Prostate gland (tissue), 2 donors: ENCODE data around the gene P4HA3.

Experiments used
- POLR2A ChIP-seq: fragments of 450-650 bp; IDR thresholded peaks from one replicate; pipeline ENCODE4 v1.6.1; 2016; ENCODE audit warnings: antibody characterized with exemption, mild to moderate bottlenecking
- TF ChIP-seq, protein P1 (sequence below), 4 experiments: fragments of 200-600 bp in 2 of 4; fragments of 450-650 bp in 2 of 4; sonication (generic) in 2 of 4; IDR thresholded peaks; 1 replicate in 3 of 4; 2 replicates in 1 of 4; pipeline ENCODE4 v1.5.1; 2016 to 2019; ENCODE audit warnings: antibody characterized with exemption in 4 of 4, mild to moderate bottlenecking in 2 of 4, moderate library complexity in 2 of 4

GRCh38 chr11:74248469-74248868 lies 63.0 kb downstream of the P4HA3 start:
- TF ChIP-seq, protein P1, sequence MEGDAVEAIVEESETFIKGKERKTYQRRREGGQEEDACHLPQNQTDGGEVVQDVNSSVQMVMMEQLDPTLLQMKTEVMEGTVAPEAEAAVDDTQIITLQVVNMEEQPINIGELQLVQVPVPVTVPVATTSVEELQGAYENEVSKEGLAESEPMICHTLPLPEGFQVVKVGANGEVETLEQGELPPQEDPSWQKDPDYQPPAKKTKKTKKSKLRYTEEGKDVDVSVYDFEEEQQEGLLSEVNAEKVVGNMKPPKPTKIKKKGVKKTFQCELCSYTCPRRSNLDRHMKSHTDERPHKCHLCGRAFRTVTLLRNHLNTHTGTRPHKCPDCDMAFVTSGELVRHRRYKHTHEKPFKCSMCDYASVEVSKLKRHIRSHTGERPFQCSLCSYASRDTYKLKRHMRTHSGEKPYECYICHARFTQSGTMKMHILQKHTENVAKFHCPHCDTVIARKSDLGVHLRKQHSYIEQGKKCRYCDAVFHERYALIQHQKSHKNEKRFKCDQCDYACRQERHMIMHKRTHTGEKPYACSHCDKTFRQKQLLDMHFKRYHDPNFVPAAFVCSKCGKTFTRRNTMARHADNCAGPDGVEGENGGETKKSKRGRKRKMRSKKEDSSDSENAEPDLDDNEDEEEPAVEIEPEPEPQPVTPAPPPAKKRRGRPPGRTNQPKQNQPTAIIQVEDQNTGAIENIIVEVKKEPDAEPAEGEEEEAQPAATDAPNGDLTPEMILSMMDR (IDR thresholded peaks at IDR 0.05) = no peak
- TF ChIP-seq POLR2A = no peak
